Activated naive CD4-positive, alpha-beta T cell treated with anti-CD3 and anti-CD28 coated beads, Interleukin-2, amount 50 U/mL, for 24 hours (primary cell): ENCODE measurements around the gene TMEM150B.

Experiments used
- H3K27ac Mint-ChIP-seq: one replicate; pipeline ENCODE4 v1.8.0; 2021; ENCODE audit warnings: mild to moderate bottlenecking, mixed read lengths
- H3K27me3 Mint-ChIP-seq: one replicate; pipeline ENCODE4 v1.8.0; 2021; ENCODE audit warnings: mixed read lengths
- H3K36me3 Mint-ChIP-seq: one replicate; pipeline ENCODE4 v1.8.0; 2021; ENCODE audit warnings: mixed read lengths
- H3K4me1 Mint-ChIP-seq: one replicate; pipeline ENCODE4 v1.8.0; 2021; ENCODE audit warnings: mixed read lengths
- H3K4me3 Mint-ChIP-seq: one replicate; pipeline ENCODE4 v1.8.0; 2021; ENCODE audit warnings: mild to moderate bottlenecking, mixed read lengths
- H3K9me3 Mint-ChIP-seq: one replicate; pipeline ENCODE4 v1.8.0; 2021; ENCODE audit warnings: mixed read lengths

Gene TMEM150B

GRCh38 chr19:55265723-55266386, 59.3 kb downstream of the TMEM150B start:
- Mint-ChIP-seq H3K27ac (no peak overlapping the region), H3K27me3 (no peaks in the 10 kb centered on the region), H3K9me3 (no peaks in the 10 kb centered on the region), H3K4me1 (peaks cover 5% of the 10 kb centered on the region), H3K36me3 (peaks cover 16% of the 10 kb centered on the region), H3K4me3 (no peak overlapping the region)

GRCh38 chr19:55265173-55265572, 60.0 kb downstream of the TMEM150B start:
- Mint-ChIP-seq H3K9me3 (no peaks in the 10 kb centered on the region), H3K36me3 (peaks cover 13% of the 10 kb centered on the region), H3K27ac (no peak overlapping the region), H3K4me3 (no peak overlapping the region), H3K27me3 (no peaks in the 10 kb centered on the region), H3K4me1 (peaks cover 10% of the 10 kb centered on the region)

GRCh38 chr19:55264531-55264930, 60.6 kb downstream of the TMEM150B start:
- Mint-ChIP-seq H3K4me3 (no peak overlapping the region), H3K9me3 (no peaks in the 10 kb centered on the region), H3K36me3 (peaks cover 13% of the 10 kb centered on the region), H3K27ac (no peak overlapping the region), H3K4me1 (peaks cover 12% of the 10 kb centered on the region), H3K27me3 (no peaks in the 10 kb centered on the region)
